ENCODE data around the gene THSD4. TPM values are rescaled to one million over a fixed set of nuclear protein-coding genes. Genes with fewer than 3 reads are reported as not detected.

The THSD4 gene
- total and polyA plus RNA-seq, 2 of the 8 experiments (the other 6 are each of a cell fraction or from before 2014, with no cell fraction given) = 2.5 to 6.2 TPM

GRCh38 chr15:71219101-71219500 lies 103.8 kb downstream of the THSD4 start:
- H2AFZ ChIP-seq (ENCODE audit: low read length) = no peak overlapping the region
- no peak overlapping the region for H2BK5ac ChIP-seq (ENCODE audit: low read depth, low read length)
- H2AK5ac ChIP-seq (ENCODE audit: low read depth, low read length) = no peak overlapping the region
- no peak overlapping the region for H4K91ac ChIP-seq (replicated peaks; ENCODE audit: insufficient read length, low read length)
- no peak overlapping the region for H2BK20ac ChIP-seq (ENCODE audit: low read length)
- H2BK120ac ChIP-seq (replicated peaks; ENCODE audit: low read depth, low read length) = no peak overlapping the region
- H3K56ac ChIP-seq (replicated peaks; ENCODE audit: insufficient read length, low read depth, low read length) = no peak overlapping the region
- H3K4me2 ChIP-seq (ENCODE audit: insufficient read depth in 1 of 2, low read depth in 2 of 2, low read length in 2 of 2) = no peak overlapping the region
- no peak overlapping the region for H4K5ac ChIP-seq (ENCODE audit: insufficient read length, low read depth, low read length)
- no peaks in the 10 kb centered on the region for H3K9me3 ChIP-seq (ENCODE audit: insufficient read depth in 2 of 2, low read depth in 1 of 2, low read length in 1 of 2)
- no peaks in the 10 kb centered on the region for H3K36me3 ChIP-seq (ENCODE audit: control insufficient read depth in 2 of 4, insufficient read depth in 4 of 4, low read length in 3 of 4)
- H2BK15ac ChIP-seq (ENCODE audit: low read length) = no peak overlapping the region
- no peak overlapping the region for H2BK12ac ChIP-seq (ENCODE audit: low read depth, low read length)
- H4K20me1 ChIP-seq (replicated peaks in 1 of 2; ENCODE audit: control insufficient read depth in 1 of 2, insufficient read depth in 2 of 2, low read length in 2 of 2) = no peaks in the 10 kb centered on the region
- peaks cover 0 to 15% (median 7%) of the 10 kb centered on the region in 4 experiments; a peak in 6 of 7 replicates for H3K27me3 ChIP-seq (replicated peaks in 1 of 4; ENCODE audit: control insufficient read depth in 3 of 4, extremely low read depth in 1 of 4, insufficient read depth in 3 of 4, low read length in 3 of 4)
- FAIRE-seq (no peak), DNase-seq (ENCODE audit: low read depth in 1 of 2, low spot score in 2 of 2) (no peak)
- POLR2A ChIA-PET (ENCODE audit: partially characterized antibody) = no interaction called here
- no peaks in the 10 kb centered on the region; the same call in 1 of the 2 replicates for H3K23me2 ChIP-seq (ENCODE audit: low read depth, low read length)
- H3K4ac ChIP-seq (replicated peaks; ENCODE audit: insufficient read length, low read depth, low read length) = no peak overlapping the region
- H3K23ac ChIP-seq (ENCODE audit: insufficient read length) = no peak overlapping the region
- 89% methylated on average over 4 of the region's 4 CpGs; no CpG with 5 or more reads in 1 of the 2 experiments for WGBS, 2 experiments (ENCODE audit: extremely low coverage in 1 of 2, insufficient coverage in 1 of 2, insufficient read length in 1 of 2, insufficient replicate concordance in 2 of 2, low coverage in 1 of 2, low lambda C conversion rate in 2 of 2, missing lambda C conversion rate in 1 of 2)
- no peak overlapping the region for H3K4me3 ChIP-seq (ENCODE audit: extremely low read depth in 1 of 4, insufficient read depth in 2 of 4, low read depth in 3 of 4, low read length in 4 of 4)
- H3K9ac ChIP-seq (replicated peaks in 1 of 4; ENCODE audit: extremely low read depth in 1 of 4, low read depth in 3 of 4, low read length in 3 of 4) = no peak overlapping the region
- H3K79me1 ChIP-seq (ENCODE audit: low read depth, low read length) = no peaks in the 10 kb centered on the region
- H4K8ac ChIP-seq (ENCODE audit: extremely low read depth, insufficient read depth, low read length) = no peak overlapping the region
- H3K79me2 ChIP-seq (ENCODE audit: control insufficient read depth in 1 of 2, insufficient read depth in 2 of 2, low read length in 2 of 2) = no peaks in the 10 kb centered on the region
- H3K14ac ChIP-seq (ENCODE audit: insufficient read length) = no peak overlapping the region
- CTCF ChIA-PET (ENCODE audit: partially characterized antibody) = interaction anchor here (0.6 kb wide), 1 partner anchor 144 kb away, joined by 3 read pairs; no protein-coding TSS in a partner anchor
- H3K18ac ChIP-seq (ENCODE audit: extremely low read depth, low read length) = no peak overlapping the region
- no peak overlapping the region for H3K27ac ChIP-seq (ENCODE audit: low read depth, low read length)
- peaks cover 0 to 3% (median 1%) of the 10 kb centered on the region in 4 experiments; a peak in 3 of 7 replicates for H3K4me1 ChIP-seq (replicated peaks in 1 of 4; ENCODE audit: control insufficient read depth in 3 of 4, insufficient read depth in 4 of 4, low read length in 3 of 4)
- TF ChIP-seq, protein P1, sequence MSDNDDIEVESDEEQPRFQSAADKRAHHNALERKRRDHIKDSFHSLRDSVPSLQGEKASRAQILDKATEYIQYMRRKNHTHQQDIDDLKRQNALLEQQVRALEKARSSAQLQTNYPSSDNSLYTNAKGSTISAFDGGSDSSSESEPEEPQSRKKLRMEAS (IDR thresholded peaks at IDR 0.05) = no peak
- no peak for TF ChIP-seq SAP30 (IDR thresholded peaks at IDR 0.05; ENCODE audit: insufficient read depth, insufficient replicate concordance, low read length)
- no peak for TF ChIP-seq USF2 (IDR thresholded peaks at IDR 0.05; ENCODE audit: low read length)
- TF ChIP-seq TCF12 (IDR thresholded peaks at IDR 0.05; ENCODE audit: low read depth, low read length) = no peak
- TF ChIP-seq ATF2 (IDR thresholded peaks at IDR 0.05; ENCODE audit: low read length) = no peak
- TF ChIP-seq, protein P2, sequence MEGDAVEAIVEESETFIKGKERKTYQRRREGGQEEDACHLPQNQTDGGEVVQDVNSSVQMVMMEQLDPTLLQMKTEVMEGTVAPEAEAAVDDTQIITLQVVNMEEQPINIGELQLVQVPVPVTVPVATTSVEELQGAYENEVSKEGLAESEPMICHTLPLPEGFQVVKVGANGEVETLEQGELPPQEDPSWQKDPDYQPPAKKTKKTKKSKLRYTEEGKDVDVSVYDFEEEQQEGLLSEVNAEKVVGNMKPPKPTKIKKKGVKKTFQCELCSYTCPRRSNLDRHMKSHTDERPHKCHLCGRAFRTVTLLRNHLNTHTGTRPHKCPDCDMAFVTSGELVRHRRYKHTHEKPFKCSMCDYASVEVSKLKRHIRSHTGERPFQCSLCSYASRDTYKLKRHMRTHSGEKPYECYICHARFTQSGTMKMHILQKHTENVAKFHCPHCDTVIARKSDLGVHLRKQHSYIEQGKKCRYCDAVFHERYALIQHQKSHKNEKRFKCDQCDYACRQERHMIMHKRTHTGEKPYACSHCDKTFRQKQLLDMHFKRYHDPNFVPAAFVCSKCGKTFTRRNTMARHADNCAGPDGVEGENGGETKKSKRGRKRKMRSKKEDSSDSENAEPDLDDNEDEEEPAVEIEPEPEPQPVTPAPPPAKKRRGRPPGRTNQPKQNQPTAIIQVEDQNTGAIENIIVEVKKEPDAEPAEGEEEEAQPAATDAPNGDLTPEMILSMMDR (IDR thresholded peaks at IDR 0.05; ENCODE audit: control extremely low read depth in 1 of 3, insufficient read depth in 1 of 3, low read depth in 1 of 3, low read length in 3 of 3) = no peak
- no peak for TF ChIP-seq ATF3 (IDR thresholded peaks at IDR 0.05; ENCODE audit: insufficient read depth, low read depth, low read length)

Data from H1 (cell line).